ENCODE measurements around the gene PIEZO2. TPM values are rescaled to one million over a fixed set of nuclear protein-coding genes. Genes with fewer than 3 reads are reported as not detected.

The PIEZO2 gene
- total RNA-seq, 2 experiments from 2014 or later: not detected

- no peaks in the 10 kb centered on the region for H3K9me3 Mint-ChIP-seq
- ChIA-PET POLR2A (no interaction called here), CTCF (no interaction called here)
- peaks cover 8% of the 10 kb centered on the region for H3K27me3 Mint-ChIP-seq
- ATAC-seq (ENCODE audit: poor library complexity) (no peak), DNase-seq (no peak)
- Histone ChIP-seq H3K9me3 (ENCODE audit: control insufficient read depth in 1 of 2, insufficient read depth in 1 of 2, low read length in 2 of 2) (no peaks in the 10 kb centered on the region), H3K27me3 (ENCODE audit: control insufficient read depth in 1 of 2, insufficient read depth in 2 of 2, low read length in 2 of 2) (peaks cover 0 to 3% of the 10 kb centered on the region in 2 experiments), H3K4me1 (ENCODE audit: insufficient read depth, low read length) (no peaks in the 10 kb centered on the region), H3K27ac (ENCODE audit: low read depth in 1 of 2, low read length in 2 of 2) (no peak overlapping the region), H3K4me3 (ENCODE audit: low read length) (no peak overlapping the region), H3K36me3 (ENCODE audit: insufficient read depth, low read length) (no peaks in the 10 kb centered on the region)
- no peak overlapping the region for H3K27ac Mint-ChIP-seq
- no peaks in the 10 kb centered on the region for H3K4me1 Mint-ChIP-seq (ENCODE audit: low read depth)
- H3K4me3 Mint-ChIP-seq: no peak overlapping the region
- no peak for TF ChIP-seq CTCF (IDR thresholded peaks at IDR 0.05)
- no peaks in the 10 kb centered on the region for H3K36me3 Mint-ChIP-seq (ENCODE audit: low read depth)
- intact Hi-C loops (cut with DNase I, micrococcal nuclease): no loop called here
Observed at GRCh38 chr18:11043694-11044093, 105.7 kb downstream of the PIEZO2 start.

GRCh38 chr18:11042247-11042646 lies 107.1 kb downstream of the PIEZO2 start:
- H3K9me3 Mint-ChIP-seq: no peaks in the 10 kb centered on the region
- H3K27me3 Mint-ChIP-seq: peaks cover 8% of the 10 kb centered on the region
- no peaks in the 10 kb centered on the region for H3K4me1 ChIP-seq (ENCODE audit: insufficient read depth, low read length)
- H3K4me3 ChIP-seq (ENCODE audit: low read length): no peak overlapping the region
- no peak for TF ChIP-seq CTCF (IDR thresholded peaks at IDR 0.05)
- intact Hi-C loops (cut with DNase I, micrococcal nuclease): no loop called here
- H3K4me1 Mint-ChIP-seq (ENCODE audit: low read depth): no peaks in the 10 kb centered on the region
- no peak overlapping the region for H3K27ac Mint-ChIP-seq
- no peak overlapping the region for H3K4me3 Mint-ChIP-seq
- H3K27ac ChIP-seq (ENCODE audit: low read depth in 1 of 2, low read length in 2 of 2): no peak overlapping the region
- ChIA-PET POLR2A (no interaction called here), CTCF (no interaction called here)
- DNase-seq: no peak
- no peak for ATAC-seq (ENCODE audit: poor library complexity)
- H3K9me3 ChIP-seq (ENCODE audit: control insufficient read depth in 1 of 2, insufficient read depth in 1 of 2, low read length in 2 of 2): no peaks in the 10 kb centered on the region
- H3K36me3 Mint-ChIP-seq (ENCODE audit: low read depth): no peaks in the 10 kb centered on the region
- H3K36me3 ChIP-seq (ENCODE audit: insufficient read depth, low read length): no peaks in the 10 kb centered on the region
- H3K27me3 ChIP-seq (ENCODE audit: control insufficient read depth in 1 of 2, insufficient read depth in 2 of 2, low read length in 2 of 2): peaks cover 0 to 3% of the 10 kb centered on the region in 2 experiments

- H3K9me3 Mint-ChIP-seq: no peaks in the 10 kb centered on the region
- H3K4me3 Mint-ChIP-seq: no peak overlapping the region
- DNase-seq (peak in 3 of 14 experiments; percentile 31 to 35 (median 32)), ATAC-seq (ENCODE audit: poor library complexity) (no peak)
- Histone ChIP-seq H3K4me3 (ENCODE audit: low read length) (no peak overlapping the region), H3K36me3 (ENCODE audit: insufficient read depth, low read length) (no peaks in the 10 kb centered on the region), H3K27ac (ENCODE audit: low read depth in 1 of 2, low read length in 2 of 2) (no peak overlapping the region), H3K27me3 (ENCODE audit: control insufficient read depth in 1 of 2, insufficient read depth in 2 of 2, low read length in 2 of 2) (peaks cover 0 to 3% of the 10 kb centered on the region in 2 experiments), H3K4me1 (ENCODE audit: insufficient read depth, low read length) (no peaks in the 10 kb centered on the region), H3K9me3 (ENCODE audit: control insufficient read depth in 1 of 2, insufficient read depth in 1 of 2, low read length in 2 of 2) (no peaks in the 10 kb centered on the region)
- intact Hi-C loops (cut with DNase I, micrococcal nuclease): no loop called here
- H3K36me3 Mint-ChIP-seq (ENCODE audit: low read depth): no peaks in the 10 kb centered on the region
- ChIA-PET CTCF (interaction anchor here (1.0 kb wide), 1 partner anchor 254 kb away, joined by 3 read pairs; no protein-coding TSS in a partner anchor), POLR2A (no interaction called here)
- peak; percentile 25 for TF ChIP-seq CTCF (IDR thresholded peaks at IDR 0.05)
- no peak overlapping the region for H3K27ac Mint-ChIP-seq
- H3K27me3 Mint-ChIP-seq: peaks cover 8% of the 10 kb centered on the region
- no peaks in the 10 kb centered on the region for H3K4me1 Mint-ChIP-seq (ENCODE audit: low read depth)
Observed at GRCh38 chr18:11040823-11041656, 108.3 kb downstream of the PIEZO2 start.

Data from CD4-positive, alpha-beta T cell (primary cell).